Suppressor macrophage (primary cell): ENCODE data around the gene DPY19L1.
A peak's percentile ranks its signal among the peaks of the same experiment; 100 is the strongest.
"Not testable (repeated sequence)": the region's sequence is repeated elsewhere in the genome, so short reads cannot be mapped to it uniquely, and the experiment has no call there.

Source experiments
- DNase-seq, 4 experiments: peaks; one replicate each; pipeline ENCODE4 v3.0.0-alpha.2; 2020 to 2022

The DPY19L1 gene

GRCh38 chr7:34985155-34985554 lies 52.1 kb downstream of the DPY19L1 start:
- DNase-seq: not testable (repeated sequence)

- DNase-seq: not testable (repeated sequence)
Measured at GRCh38 chr7:34984140-34984539, 53.1 kb downstream of the DPY19L1 start.

- DNase-seq: no peak
Measured at GRCh38 chr7:34982371-34983019, 54.8 kb downstream of the DPY19L1 start.

DNA sequence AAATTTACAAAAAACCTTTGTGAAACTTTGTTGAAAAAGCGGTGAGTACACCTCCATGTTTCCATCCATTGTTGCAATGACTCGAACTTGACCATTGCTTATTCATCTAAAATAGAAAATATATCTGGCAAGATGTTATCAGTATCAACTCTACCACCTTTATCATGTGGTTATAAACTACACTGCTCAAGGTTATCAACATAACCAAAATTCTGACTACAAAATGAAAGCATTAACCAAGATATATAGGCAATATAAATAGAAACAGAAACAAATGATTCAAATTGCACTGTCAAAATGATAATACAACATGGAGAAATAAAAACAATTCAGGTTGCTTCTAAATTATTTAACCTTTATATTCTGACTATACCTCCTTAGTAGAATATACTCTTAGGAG lies 58.2 kb downstream of the DPY19L1 start:
- not testable (repeated sequence) for DNase-seq

DNA sequence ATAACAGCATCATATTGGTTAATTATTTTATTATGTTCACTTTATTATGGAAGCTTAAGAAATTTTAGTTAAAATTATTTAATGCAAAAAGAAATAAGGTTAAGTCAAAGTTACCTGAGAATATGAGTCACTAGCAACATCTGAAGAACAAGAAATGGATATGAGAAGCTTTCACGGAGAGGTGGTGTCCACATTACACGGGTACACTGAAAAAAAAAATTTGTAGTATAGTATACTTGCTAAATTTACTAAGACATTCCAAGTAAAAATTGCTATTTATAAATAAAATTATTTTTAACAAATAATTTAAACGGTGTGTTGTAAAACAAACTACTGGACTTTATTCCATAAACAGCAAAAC lies 63.9 kb downstream of the DPY19L1 start:
- no peak for DNase-seq

DNA sequence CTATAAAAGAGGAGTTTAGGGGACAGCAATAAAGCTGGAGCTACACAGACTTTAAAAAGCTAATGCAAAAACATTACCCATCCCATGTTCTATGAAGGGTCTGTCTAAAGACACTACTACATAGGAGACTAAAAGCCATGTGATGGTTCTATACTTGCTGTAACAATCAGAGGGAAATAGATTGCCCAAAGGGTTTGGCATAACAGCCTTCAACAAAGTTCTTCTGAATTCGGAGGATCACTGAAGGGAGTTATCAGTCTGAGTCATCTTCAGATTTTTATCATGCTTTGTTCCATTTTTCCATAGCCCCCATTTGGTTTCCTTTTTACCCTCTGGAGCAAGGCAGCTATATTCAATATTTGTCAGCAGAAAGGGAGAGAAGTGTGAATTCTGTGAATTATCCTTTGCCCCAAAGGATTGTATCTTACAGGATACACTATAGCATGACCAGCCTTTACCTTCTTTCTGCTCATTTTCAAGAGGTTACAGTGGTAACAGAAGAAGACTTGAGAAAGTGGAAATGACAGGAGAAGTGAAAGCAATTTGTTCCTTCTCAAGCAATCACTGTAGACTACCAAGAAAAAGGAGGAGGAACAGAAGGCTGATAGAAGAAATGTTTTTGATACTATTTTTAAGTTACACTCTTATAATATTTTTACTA lies 64.4 kb downstream of the DPY19L1 start:
- peak in 1 of 4 experiments; percentile 6 for DNase-seq

- not testable (repeated sequence) for DNase-seq
Measured at GRCh38 chr7:34967818-34968217, 69.5 kb downstream of the DPY19L1 start.

DNA sequence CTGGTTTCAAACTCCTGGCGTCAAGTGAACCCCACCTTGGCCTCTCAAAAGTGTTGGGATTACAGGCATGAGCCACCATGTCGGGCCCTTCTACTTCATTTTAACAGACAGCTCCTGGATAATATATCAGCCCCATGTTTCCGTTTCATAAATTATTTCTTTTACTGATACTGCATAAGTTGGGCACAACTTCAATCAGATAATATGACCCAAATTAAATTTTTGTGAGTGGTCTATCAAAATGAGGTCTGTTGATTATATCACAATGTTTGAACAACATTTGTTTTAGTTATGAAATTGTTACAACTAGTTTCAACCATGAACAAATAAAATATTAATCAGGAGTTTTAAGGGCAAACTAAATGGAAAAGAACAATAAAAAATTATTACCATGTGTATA lies 70.8 kb downstream of the DPY19L1 start:
- DNase-seq: not testable (repeated sequence)

GRCh38 chr7:34958021-34958420 lies 79.3 kb downstream of the DPY19L1 start:
- no peak for DNase-seq

- DNase-seq: no peak
Measured at GRCh38 chr7:34952822-34953221, 84.5 kb downstream of the DPY19L1 start.

DNA sequence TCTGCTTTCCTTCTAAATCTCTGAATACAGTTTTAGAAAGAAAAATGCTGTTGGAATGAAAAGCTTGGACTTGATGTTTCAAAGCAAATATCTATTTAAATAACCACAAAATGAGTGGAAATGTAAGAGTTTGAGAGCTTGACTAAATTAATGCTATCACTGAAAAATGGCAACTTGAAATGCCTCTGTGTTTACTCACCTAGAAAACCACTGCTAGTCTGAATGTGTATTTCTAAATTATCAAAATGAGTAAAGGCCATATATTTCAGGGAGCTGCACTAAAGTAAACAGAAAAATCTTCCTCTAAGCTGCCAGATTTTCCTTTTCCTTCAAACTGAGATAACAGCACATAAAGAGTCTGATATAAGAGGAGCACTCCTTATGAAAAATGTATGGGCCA lies 87.9 kb downstream of the DPY19L1 start:
- no peak for DNase-seq

- not testable (repeated sequence) for DNase-seq
Measured at GRCh38 chr7:34947427-34947826, 89.9 kb downstream of the DPY19L1 start.

DNA sequence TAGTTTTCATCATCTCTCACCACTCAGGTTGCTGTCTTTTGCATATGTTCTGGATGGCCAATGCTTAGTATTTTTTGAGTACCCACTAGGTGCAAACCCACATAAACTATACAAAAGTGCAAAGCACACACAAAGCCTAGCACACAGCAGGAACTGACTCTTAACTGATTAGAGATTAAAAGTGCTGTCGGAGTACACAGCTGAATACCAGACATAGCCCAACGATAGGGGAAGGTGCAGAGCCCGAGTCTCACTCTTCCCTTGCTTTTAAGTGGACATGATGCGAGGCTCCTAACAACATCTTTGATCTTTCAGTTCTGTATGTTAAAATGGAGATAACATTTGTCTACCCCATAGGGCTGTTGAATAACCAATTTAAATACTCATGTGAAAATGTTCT lies 90.8 kb downstream of the DPY19L1 start:
- DNase-seq: no peak

DNA sequence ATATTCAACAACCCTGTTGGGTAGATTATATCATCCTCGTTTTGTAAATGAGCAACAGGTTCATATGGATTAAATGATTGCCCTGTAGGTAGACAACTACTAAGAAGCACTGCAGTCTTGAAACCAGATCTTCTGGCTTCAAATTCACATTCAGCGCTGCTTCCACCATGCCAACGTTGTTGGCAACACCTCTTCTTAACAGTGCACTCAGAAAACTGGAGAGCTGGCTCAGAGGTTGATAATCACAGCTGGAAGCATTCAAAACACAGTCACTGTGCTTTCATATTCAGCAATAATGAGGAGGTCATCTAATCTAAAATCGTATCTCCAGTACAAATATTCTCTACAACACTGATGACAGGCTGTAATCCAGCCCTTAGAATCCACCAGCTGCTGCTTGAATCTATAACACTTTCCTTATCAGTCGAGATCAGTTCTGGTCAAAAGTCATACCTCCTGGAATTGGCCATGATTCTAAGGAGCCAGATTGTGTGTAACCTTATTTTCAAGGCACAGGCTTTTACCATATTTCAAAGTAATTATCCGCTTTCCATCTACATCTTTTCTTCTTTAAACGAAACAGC lies 91.3 kb downstream of the DPY19L1 start:
- DNase-seq: not testable (repeated sequence)

GRCh38 chr7:34939175-34939574 lies 98.1 kb downstream of the DPY19L1 start:
- DNase-seq: no peak

- DNase-seq: peak in 1 of 4 experiments; percentile 4
Measured at GRCh38 chr7:34935735-34936165, 101.5 kb downstream of the DPY19L1 start.

DNA sequence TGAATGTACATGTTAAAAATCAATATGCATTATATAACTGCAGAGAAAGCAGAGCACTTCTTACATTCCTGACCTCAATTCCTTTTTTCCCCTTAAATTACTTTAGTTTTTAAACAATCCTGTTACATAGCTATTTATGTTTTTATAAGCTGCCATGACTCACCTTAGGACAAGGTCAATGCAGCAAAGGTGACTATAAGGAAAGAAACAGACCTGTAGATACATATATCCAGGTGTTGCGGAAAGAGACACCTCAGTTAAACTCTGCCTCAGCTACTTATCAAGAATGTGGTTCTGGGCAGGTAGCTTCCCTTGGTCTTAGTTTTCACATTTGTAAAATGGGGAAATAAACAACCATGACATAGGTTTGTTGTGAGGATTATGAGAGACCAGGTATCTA lies 105.5 kb downstream of the DPY19L1 start:
- no peak for DNase-seq

GRCh38 chr7:34929783-34930182 lies 107.5 kb downstream of the DPY19L1 start:
- DNase-seq: not testable (repeated sequence)

DNA sequence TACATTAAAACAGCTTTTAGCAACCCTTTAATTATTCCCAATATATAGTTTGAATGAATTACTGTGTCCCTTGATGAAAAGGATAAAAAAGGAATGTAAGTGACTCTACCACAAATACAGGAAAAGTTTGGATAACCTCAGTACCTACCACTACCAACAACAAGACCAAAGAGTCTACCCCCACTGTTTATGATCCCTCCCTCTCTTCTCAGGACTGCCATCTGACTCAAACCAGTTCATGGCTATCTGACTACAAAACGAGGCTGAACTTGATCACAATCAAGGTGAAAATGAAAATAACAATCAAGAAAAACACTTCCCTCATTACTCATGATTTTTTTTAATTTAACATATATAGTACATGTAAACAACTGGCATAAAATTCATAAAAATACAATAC lies 108.7 kb downstream of the DPY19L1 start:
- no peak for DNase-seq

DNA sequence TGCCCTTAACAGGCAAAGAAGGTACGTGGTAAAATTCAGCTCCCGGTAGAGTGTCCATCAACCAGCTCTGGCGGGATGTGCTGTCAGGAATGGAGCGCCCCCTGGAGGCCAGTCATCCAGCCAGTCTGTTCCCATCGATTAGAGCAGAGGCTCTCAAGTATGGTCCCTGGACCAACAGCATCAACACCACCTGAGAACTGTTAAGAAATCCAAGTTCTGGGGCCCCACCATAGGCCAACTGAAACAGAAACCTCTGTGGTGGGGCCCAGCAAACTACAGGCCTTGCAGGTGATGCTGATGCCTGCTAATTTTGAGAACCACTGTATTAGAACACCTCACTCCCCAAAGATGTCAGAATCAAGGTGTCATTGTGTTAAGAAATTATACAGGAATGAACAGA lies 109.2 kb downstream of the DPY19L1 start:
- DNase-seq: peak; percentile 3 to 30 (median 10)

DNA sequence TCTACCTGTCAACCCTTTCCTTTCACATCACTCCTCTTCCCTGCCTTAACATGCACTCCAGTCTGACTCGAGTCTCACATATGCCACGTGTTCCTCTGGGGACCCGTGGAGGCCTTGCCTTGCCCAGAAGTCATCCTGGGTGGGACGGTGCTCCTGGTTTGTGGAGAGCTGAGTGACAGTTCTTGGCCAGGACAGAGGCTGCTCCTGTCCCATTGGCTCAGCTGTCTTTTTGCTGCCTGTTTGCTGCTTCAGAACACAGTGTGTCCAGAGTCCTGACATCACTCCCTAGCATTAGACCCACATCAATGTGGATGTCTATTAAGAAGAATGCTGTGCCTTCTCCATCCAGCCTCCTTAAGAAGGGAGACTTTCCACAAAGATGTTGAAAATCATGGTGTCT lies 116.8 kb downstream of the DPY19L1 start:
- DNase-seq: not testable (repeated sequence)

- DNase-seq: not testable (repeated sequence)
Measured at GRCh38 chr7:34919038-34919437, 118.2 kb downstream of the DPY19L1 start.

DNA sequence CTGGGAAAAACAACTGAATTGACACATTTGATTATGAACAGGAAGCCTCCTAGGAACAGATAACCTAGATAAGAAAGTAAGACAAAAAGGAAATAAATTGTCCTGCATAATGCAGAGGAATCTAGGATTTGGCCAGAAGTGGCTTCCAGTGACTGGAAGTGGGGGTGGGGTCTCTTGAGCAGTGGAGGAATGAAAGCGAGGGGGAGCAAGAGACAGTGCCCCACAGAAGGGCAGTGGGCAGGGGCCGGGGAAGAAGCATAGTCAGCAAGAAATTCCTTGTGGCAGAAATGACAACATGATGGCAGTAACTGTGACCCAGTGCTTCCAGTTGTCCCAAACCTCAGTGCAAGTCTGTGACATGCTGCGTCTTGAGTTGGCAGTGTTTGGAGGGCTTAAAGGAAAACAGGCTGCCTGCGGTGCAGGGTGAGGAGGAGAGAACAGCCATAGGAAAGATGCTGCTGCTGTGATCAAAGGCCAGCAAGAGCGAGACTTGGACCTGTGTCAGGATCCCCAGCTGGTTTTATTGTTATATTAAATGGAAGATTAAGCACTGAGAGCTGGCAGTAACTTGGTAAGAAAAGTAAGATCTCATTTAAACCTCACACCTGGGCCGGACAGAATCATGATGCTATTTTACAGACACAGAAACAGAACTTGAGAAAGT lies 119.0 kb downstream of the DPY19L1 start:
- DNase-seq: not testable (repeated sequence)
